GM18858 (cell line): Measurements from ENCODE around the gene DUSP11.
"Not testable (repeated sequence)": the region's sequence is repeated elsewhere in the genome, so short reads cannot be mapped to it uniquely, and the experiment has no call there.

ENCODE experiments used
- ATAC-seq: cut with Tn5 transposase; IDR thresholded peaks from one replicate; pipeline ENCODE4 v1.9.1; 2021; ENCODE audit not compliant: unreplicated experiment

Gene DUSP11

GRCh38 chr2:73718851-73719621, 60.9 kb downstream of the DUSP11 start:
- no peak for ATAC-seq

- no peak for ATAC-seq
These were observed 61.5 kb downstream of the DUSP11 start for GRCh38 chr2:73718421-73718820.

GRCh38 chr2:73717695-73718094, 62.2 kb downstream of the DUSP11 start:
- ATAC-seq: not testable (repeated sequence)

GRCh38 chr2:73717251-73717606, 62.7 kb downstream of the DUSP11 start:
- ATAC-seq: no peak

- ATAC-seq: no peak
These were observed 63.2 kb downstream of the DUSP11 start for GRCh38 chr2:73716543-73717250.

- ATAC-seq: no peak
These were observed 65.8 kb downstream of the DUSP11 start for GRCh38 chr2:73714091-73714490.
